ENCODE data around the gene SND1.

The SND1 gene

DNA sequence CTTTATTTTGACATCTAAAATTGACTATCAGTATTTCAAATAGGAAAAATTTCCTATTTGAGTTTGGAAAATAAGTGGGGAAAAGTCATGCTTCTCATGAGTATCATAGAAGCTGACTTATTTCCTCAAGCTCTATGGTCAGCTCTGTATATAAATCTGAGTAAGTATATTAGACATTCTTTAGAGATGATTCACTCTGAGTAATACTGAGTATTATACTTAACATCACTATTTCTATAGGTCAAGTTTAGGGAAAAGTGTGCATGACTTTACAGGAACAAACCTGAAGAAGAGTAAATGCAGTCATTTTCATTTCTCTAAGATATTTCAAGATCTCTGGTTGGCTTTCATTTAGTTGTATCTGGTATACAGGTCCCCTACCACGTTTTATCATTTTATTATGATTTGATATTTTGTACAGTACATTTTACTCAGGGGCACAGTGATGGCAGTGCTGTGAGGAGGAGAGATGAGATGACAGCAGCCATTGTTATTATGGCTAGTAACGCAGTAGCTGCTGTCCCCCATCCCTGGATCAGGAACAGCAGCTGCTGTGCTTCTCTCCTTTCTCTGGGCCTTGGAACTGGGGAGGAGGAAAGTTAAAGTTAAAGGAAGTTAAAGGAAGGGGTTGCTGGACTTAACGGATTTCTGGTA, 15.2 kb downstream of the SND1 start:
- no peak for TF ChIP-seq EP300 (IDR thresholded peaks at IDR 0.05; ENCODE audit: borderline replicate concordance)
- no peak for TF ChIP-seq TAF1 (IDR thresholded peaks at IDR 0.05; ENCODE audit: low read depth)
- TF ChIP-seq EGR1 (IDR thresholded peaks at IDR 0.05): no peak
- no peak for TF ChIP-seq FOXM1 (IDR thresholded peaks at IDR 0.05; ENCODE audit: borderline replicate concordance, low read depth)
- TF ChIP-seq MAX (IDR thresholded peaks at IDR 0.05): no peak
- TF ChIP-seq CEBPB (IDR thresholded peaks at IDR 0.05): no peak
- TF ChIP-seq ZBTB7A (IDR thresholded peaks at IDR 0.05; ENCODE audit: low read depth): no peak
- TF ChIP-seq CREB1 (IDR thresholded peaks at IDR 0.05; ENCODE audit: low read depth): no peak
- TF ChIP-seq, protein P1, sequence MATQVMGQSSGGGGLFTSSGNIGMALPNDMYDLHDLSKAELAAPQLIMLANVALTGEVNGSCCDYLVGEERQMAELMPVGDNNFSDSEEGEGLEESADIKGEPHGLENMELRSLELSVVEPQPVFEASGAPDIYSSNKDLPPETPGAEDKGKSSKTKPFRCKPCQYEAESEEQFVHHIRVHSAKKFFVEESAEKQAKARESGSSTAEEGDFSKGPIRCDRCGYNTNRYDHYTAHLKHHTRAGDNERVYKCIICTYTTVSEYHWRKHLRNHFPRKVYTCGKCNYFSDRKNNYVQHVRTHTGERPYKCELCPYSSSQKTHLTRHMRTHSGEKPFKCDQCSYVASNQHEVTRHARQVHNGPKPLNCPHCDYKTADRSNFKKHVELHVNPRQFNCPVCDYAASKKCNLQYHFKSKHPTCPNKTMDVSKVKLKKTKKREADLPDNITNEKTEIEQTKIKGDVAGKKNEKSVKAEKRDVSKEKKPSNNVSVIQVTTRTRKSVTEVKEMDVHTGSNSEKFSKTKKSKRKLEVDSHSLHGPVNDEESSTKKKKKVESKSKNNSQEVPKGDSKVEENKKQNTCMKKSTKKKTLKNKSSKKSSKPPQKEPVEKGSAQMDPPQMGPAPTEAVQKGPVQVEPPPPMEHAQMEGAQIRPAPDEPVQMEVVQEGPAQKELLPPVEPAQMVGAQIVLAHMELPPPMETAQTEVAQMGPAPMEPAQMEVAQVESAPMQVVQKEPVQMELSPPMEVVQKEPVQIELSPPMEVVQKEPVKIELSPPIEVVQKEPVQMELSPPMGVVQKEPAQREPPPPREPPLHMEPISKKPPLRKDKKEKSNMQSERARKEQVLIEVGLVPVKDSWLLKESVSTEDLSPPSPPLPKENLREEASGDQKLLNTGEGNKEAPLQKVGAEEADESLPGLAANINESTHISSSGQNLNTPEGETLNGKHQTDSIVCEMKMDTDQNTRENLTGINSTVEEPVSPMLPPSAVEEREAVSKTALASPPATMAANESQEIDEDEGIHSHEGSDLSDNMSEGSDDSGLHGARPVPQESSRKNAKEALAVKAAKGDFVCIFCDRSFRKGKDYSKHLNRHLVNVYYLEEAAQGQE (IDR thresholded peaks at IDR 0.05; ENCODE audit: low read depth): no peak
- TF ChIP-seq RAD21 (IDR thresholded peaks at IDR 0.05; ENCODE audit: low read depth): no peak

DNA sequence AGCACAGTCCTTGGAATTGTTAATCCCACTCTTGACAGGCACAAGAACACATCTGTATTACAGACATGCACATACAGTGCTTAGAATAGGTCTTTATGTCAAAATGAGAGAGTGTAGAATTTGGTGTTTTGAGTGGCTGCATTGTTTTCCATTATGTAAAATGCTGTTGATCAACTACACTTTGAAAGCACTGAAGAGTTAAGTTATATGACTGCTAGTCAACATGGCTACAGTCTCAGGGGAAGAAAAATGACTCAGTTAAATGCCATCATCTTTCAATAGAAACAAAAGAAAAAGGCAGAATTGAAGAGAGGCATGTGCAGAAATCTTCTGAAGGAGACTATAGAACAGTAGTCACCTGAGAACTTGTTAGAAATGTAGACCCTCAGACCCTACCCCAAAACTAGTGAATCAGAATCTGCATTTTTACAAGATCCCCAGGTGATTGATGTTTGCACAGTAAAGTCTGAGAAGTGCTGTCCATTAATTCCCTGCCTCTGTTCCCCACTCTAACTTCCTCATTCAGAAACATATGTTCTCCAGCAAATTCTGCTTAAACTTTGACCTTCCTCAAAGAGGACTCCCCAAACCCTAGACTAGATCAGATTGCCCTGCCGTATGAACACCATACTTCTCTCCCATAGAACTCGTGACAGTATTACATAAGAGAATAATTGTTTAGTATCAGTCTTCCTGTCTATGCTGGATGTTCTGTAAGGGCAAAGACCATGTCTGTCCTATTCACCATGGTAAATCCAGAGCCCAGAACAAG, 16.0 kb downstream of the SND1 start:
- no peak for TF ChIP-seq TEAD4 (IDR thresholded peaks at IDR 0.05)

DNA sequence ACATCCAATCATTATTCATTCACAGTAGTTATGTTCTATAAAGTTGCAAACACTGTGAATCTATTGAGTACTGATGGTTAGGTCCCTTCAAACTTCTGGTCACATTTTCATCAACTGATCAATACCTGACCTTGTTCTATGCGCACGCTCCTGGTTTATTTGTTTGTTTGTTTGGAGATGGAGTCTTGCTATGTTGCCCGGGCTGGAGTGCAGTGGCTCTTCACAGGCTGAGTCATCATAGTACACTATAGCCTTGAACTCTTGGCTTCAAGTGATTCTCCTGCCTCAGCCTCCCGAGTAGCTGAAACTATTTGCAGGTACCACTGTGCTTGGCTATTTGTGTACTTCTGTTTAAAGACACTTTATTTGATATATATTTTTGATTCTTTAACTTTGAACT, 19.3 kb downstream of the SND1 start:
- no peak for TF ChIP-seq TCF12 (IDR thresholded peaks at IDR 0.05; ENCODE audit: low read depth)
- TF ChIP-seq, protein P1 (IDR thresholded peaks at IDR 0.05; ENCODE audit: low read depth): no peak
- TF ChIP-seq FOXM1 (IDR thresholded peaks at IDR 0.05; ENCODE audit: borderline replicate concordance, low read depth): no peak
- no peak for TF ChIP-seq CEBPB (IDR thresholded peaks at IDR 0.05)
- no peak for TF ChIP-seq EP300 (IDR thresholded peaks at IDR 0.05; ENCODE audit: borderline replicate concordance)
- TF ChIP-seq CREB1 (IDR thresholded peaks at IDR 0.05; ENCODE audit: low read depth): no peak
- TF ChIP-seq NFIC (IDR thresholded peaks at IDR 0.05): no peak
- no peak for TF ChIP-seq TEAD4 (IDR thresholded peaks at IDR 0.05)
- TF ChIP-seq EGR1 (IDR thresholded peaks at IDR 0.05): no peak
- TF ChIP-seq YY1 (IDR thresholded peaks at IDR 0.05; ENCODE audit: low read depth): no peak
- TF ChIP-seq, protein P2, sequence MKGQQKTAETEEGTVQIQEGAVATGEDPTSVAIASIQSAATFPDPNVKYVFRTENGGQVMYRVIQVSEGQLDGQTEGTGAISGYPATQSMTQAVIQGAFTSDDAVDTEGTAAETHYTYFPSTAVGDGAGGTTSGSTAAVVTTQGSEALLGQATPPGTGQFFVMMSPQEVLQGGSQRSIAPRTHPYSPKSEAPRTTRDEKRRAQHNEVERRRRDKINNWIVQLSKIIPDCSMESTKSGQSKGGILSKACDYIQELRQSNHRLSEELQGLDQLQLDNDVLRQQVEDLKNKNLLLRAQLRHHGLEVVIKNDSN (IDR thresholded peaks at IDR 0.05): no peak
- no peak for TF ChIP-seq MAX (IDR thresholded peaks at IDR 0.05)
- no peak for TF ChIP-seq RAD21 (IDR thresholded peaks at IDR 0.05; ENCODE audit: low read depth)
- TF ChIP-seq TAF1 (IDR thresholded peaks at IDR 0.05; ENCODE audit: low read depth): no peak
- no peak for TF ChIP-seq ZBTB7A (IDR thresholded peaks at IDR 0.05; ENCODE audit: low read depth)

- TF ChIP-seq CEBPB (IDR thresholded peaks at IDR 0.05) (no peak), TAF1 (IDR thresholded peaks at IDR 0.05; ENCODE audit: low read depth) (no peak), YY1 (IDR thresholded peaks at IDR 0.05; ENCODE audit: low read depth) (no peak), NFIC (IDR thresholded peaks at IDR 0.05) (no peak)
These were observed 21.9 kb downstream of the SND1 start for GRCh38 chr7:127673902-127674301.

GRCh38 chr7:127674361-127674760, 22.4 kb downstream of the SND1 start:
- TF ChIP-seq TAF1 (IDR thresholded peaks at IDR 0.05; ENCODE audit: low read depth) (no peak), YY1 (IDR thresholded peaks at IDR 0.05; ENCODE audit: low read depth) (no peak), TCF12 (IDR thresholded peaks at IDR 0.05; ENCODE audit: low read depth) (no peak), NFIC (IDR thresholded peaks at IDR 0.05) (no peak), CREB1 (IDR thresholded peaks at IDR 0.05; ENCODE audit: low read depth) (no peak), MAX (IDR thresholded peaks at IDR 0.05) (no peak), FOXM1 (IDR thresholded peaks at IDR 0.05; ENCODE audit: borderline replicate concordance, low read depth) (no peak), TEAD4 (IDR thresholded peaks at IDR 0.05) (no peak), EP300 (IDR thresholded peaks at IDR 0.05; ENCODE audit: borderline replicate concordance) (no peak), ZBTB7A (IDR thresholded peaks at IDR 0.05; ENCODE audit: low read depth) (no peak), EGR1 (IDR thresholded peaks at IDR 0.05) (no peak)
- TF ChIP-seq, protein P1 (IDR thresholded peaks at IDR 0.05; ENCODE audit: low read depth): no peak
- TF ChIP-seq, protein P2 (IDR thresholded peaks at IDR 0.05): no peak

Measured in Ishikawa (cell line).